Anterior cingulate cortex (tissue), 58 donors: ENCODE results near the gene TMEM126A.
"Not testable (repeated sequence)": the region's sequence is repeated elsewhere in the genome, so short reads cannot be mapped to it uniquely, and the experiment has no call there.

Experiments used
- DNase-seq, 58 donors: peaks; one replicate each; lab custom pipeline; 2025; lab: John Stamatoyannopoulos, UW

Gene TMEM126A

GRCh38 chr11:85654343-85654742, 6.6 kb downstream of the TMEM126A start:
- DNase-seq = not testable (repeated sequence)

GRCh38 chr11:85656777-85657176, 9.0 kb downstream of the TMEM126A start:
- no peak for DNase-seq

- DNase-seq = no peak
These were observed 10.4 kb downstream of the TMEM126A start for GRCh38 chr11:85658180-85658579.

- no peak for DNase-seq
These were observed 14.4 kb downstream of the TMEM126A start for GRCh38 chr11:85661972-85662664.

GRCh38 chr11:85663080-85663752, 15.4 kb downstream of the TMEM126A start:
- no peak for DNase-seq

- peak in 55 of 58 donors; percentile 18 to 84 (median 71) for DNase-seq
These were observed 16.2 kb downstream of the TMEM126A start for GRCh38 chr11:85663753-85664614.

GRCh38 chr11:85664615-85665481, 17.1 kb downstream of the TMEM126A start, which contains the start of gene CREBZF:
Gene CREBZF, minus strand, starts transcription at chr11:85665129. Its CDS starts 254 bp downstream, at chr11:85664875.
- peak; percentile 57 to 95 (median 89) for DNase-seq

DNA sequence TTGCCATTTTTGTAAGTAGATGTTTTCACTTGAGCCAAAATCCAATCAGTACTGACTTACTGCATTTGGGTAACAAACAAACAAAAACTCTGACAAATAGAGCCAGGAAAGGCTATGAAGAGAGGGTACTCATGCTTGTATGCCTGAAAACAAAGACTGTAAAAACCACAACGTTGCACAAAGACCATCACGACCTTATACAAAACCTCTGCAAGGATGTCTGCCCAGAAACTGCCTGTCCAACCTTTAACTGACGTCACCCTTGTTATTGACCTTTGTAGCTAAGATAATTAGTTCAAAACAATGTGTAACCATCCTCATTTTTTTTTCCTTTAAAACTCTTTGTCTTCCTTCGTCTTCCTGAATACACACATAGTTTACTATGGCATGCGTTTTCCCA, 18.0 kb downstream of the TMEM126A start:
- peak in 1 of 58 donors; percentile 16 for DNase-seq

GRCh38 chr11:85666687-85667086, 18.9 kb downstream of the TMEM126A start:
- DNase-seq = no peak

- no peak for DNase-seq
These were observed 20.4 kb downstream of the TMEM126A start for GRCh38 chr11:85668157-85668556.

GRCh38 chr11:85670949-85671663, 23.3 kb downstream of the TMEM126A start:
- DNase-seq = not testable (repeated sequence)

- DNase-seq = no peak
These were observed 24.5 kb downstream of the TMEM126A start for GRCh38 chr11:85672105-85672902.

DNA sequence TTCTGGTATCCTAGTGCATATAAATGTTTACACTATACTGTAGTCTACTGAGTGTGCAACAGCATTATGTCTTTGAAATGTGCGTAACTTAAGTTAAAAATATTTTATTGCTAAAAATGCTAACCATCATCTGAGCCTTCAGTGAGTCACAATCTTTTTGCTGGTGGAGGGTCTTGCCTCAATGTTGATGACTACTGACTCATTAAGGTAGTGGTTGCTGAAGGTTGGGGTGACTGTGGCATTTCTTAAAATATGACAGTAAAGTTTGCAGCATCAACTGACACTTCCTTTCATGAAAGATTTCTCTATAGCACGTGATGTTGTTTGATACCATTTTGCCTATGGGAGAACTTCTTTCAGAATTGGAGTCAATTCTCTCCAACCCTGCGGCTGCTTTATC, 25.6 kb downstream of the TMEM126A start:
- no peak for DNase-seq

DNA sequence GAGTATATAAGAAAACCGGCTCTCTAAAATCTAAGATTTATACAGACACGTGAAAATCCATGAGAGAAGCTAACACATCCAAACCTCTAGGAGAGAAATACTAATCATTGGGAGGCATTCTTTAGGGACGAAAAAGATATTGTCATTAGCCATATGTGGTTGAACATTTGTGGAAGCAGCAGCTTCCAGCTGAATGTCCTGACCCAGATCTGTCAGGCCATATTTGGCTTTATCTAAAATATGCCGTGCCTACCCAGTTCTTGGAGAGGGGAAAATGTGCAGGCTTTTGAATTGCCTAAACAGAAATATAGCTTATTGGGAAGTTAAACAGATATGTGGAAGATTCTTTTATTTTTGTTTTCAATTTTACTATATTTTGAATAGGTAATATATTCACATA, 31.8 kb downstream of the TMEM126A start:
- no peak for DNase-seq

GRCh38 chr11:85680897-85681296, 33.1 kb downstream of the TMEM126A start:
- peak in 1 of 58 donors; percentile 8 for DNase-seq

GRCh38 chr11:85682330-85683305, 34.9 kb downstream of the TMEM126A start:
- peak in 55 of 58 donors; percentile 3 to 78 (median 45) for DNase-seq
